HG02981 (cell line): Measurements from ENCODE around the gene ARHGAP32.

Experiments used
- ATAC-seq: cut with Tn5 transposase; IDR thresholded peaks from one replicate; pipeline ENCODE4 v1.9.1; 2021; ENCODE audit warnings: mild to moderate bottlenecking, moderate library complexity; ENCODE audit not compliant: unreplicated experiment

Gene ARHGAP32

DNA sequence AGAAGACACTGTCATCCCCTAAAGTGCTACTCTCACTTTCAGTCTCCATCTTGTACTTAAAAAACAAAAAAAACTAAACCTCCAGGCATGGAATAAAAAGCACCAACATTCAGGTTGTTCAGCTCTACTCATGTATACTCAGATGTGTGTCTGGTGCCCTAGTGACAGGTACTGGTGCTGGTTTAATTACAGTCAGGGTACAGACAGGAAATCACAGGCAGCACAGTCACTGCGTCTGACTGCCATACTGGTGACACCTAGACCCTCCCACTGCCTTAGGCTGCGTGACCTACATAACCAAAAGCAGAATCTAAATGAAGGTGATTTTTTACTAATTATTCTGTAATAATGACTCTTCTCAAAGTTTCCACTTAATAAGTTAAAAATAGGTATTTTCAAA lies at the start of gene ARHGAP32:
Gene ARHGAP32 (minus strand): TSS at position 176 of the 400 bp plus-strand sequence. CDS start 127 bp downstream, at position 49.
- no peak for ATAC-seq

- no peak for ATAC-seq
Observed at GRCh38 chr11:129239207-129239606, 47.1 kb upstream of the ARHGAP32 start.

- ATAC-seq: peak; percentile 59
Observed at GRCh38 chr11:129237880-129238638, 45.9 kb upstream of the ARHGAP32 start.

DNA sequence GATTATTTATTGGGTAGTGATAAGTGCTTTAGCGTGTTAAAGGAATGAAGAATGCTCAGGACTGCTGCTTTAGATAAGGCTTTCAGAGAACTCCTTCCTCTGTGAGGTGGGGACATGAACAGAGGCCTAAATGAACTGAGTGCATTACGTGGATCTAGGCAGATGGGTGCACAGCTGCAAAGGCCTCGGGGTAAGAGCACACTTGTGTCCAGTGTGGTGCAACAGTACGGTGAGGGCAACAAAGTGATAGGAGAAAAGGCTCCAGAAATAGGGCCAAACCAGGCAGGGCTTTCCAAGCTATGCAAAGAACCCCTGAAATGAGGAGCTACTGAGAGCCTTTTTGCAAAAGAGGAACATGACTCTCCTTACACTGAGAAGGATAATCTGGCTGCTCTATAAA lies 45.3 kb upstream of the ARHGAP32 start:
- no peak for ATAC-seq

- no peak for ATAC-seq
Observed at GRCh38 chr11:129236850-129237249, 44.7 kb upstream of the ARHGAP32 start.

- ATAC-seq: no peak
Observed at GRCh38 chr11:129234978-129235377, 42.9 kb upstream of the ARHGAP32 start.

GRCh38 chr11:129230006-129230405 lies 37.9 kb upstream of the ARHGAP32 start:
- no peak for ATAC-seq

DNA sequence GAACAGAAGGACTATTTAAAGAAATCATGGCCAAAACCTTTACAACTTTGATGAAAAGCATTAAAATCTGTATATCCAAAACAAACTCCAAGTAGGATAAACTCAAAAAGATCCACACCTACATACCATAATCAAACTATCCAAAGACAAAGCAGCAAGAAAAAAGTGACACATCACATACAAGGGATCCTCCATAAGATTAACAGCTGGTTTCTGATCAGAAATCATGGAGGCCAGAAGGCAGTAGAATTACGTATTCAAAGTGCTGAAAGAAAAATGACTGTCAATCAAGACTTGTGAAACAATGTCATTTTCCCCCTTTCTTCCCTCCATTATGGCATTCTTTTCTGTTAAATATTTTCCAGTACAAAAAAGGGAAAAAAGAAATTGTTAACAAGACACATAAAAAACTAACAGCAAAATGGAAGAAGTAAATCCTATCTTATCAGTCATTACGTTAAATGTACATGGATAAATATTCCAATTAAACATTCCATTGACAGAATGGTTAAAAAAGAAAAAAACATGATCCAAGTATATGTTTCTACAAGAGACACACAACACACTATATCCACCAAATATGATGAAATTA lies 34.2 kb upstream of the ARHGAP32 start:
- ATAC-seq: no peak

GRCh38 chr11:129225190-129225589 lies 33.1 kb upstream of the ARHGAP32 start:
- ATAC-seq: no peak

- ATAC-seq: no peak
Observed at GRCh38 chr11:129224538-129224937, 32.4 kb upstream of the ARHGAP32 start.

DNA sequence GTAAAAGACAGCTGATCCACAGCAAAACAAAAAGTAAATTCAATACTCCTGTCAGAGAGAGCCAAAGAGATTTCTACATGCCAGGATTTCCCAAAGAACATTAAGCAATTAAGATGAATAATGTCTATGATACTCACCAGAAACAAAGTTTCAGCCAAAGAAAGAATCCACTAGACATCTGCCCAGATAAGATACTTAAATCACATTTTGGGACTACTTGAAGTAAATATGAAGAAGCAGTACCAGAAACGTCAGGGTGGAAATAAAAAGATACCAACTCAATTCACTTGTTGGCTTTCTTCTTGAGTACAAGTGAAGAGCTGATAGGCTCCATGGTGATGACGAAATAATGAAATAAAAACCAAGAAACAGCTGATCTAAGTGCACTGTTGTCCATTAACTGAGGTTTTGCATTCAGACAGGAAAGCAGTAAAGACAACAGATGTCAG lies 31.6 kb upstream of the ARHGAP32 start:
- ATAC-seq: no peak

- no peak for ATAC-seq
Observed at GRCh38 chr11:129223260-129223659, 31.1 kb upstream of the ARHGAP32 start.

- ATAC-seq: no peak
Observed at GRCh38 chr11:129222158-129222557, 30.0 kb upstream of the ARHGAP32 start.

DNA sequence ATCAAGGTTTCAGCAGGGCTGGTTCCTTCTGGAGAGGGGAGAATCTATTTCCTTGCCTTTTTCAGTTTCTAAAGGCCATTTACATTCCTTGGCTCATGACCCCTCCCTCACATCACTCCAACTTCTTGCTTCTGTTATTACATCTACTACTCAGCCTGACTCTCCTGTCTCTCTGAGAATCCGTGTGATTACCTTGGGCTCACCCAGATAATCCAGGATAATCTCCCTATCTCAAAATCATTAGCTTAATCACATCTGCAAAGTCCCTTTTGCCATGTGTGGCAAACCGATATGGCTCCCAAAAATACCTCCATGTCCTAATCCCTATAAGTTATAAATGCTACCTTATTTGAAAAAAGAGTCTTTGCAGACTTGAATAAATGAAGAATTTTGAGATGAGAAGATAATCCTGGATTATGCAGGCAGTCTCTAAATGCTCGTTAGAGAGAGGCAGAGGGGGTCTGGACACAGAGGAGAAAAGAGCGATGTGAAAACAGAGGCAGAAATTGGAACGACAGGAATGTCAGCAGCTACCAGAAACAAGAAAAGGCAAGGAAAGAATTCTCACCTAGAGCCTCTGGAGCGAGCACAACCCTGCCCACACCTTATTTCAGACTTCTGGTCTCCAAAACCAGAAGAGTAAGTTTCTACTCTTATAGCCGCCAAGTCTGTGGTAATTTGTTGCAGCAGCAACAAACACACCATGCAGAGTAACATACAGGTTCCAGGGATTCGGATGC lies 23.6 kb upstream of the ARHGAP32 start:
- no peak for ATAC-seq

- no peak for ATAC-seq
Observed at GRCh38 chr11:129214710-129215295, 22.7 kb upstream of the ARHGAP32 start.

DNA sequence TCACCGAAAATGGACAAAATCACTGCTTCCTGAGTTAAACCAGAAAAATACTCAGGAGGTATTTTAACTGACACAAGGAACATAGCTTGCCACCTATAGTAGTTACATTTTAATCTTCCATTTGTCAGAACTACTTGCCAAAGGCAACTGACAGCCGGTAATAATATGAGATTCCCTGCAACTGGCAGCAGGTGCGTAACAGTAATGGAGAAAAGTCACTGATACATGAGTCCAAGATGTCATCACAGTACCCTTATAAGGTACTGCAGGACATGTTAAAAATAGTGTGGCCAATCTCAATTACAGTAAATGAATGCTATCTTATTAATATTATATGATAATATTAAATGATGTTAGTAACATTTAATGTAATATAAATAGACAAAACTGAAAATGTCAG lies 21.1 kb upstream of the ARHGAP32 start:
- no peak for ATAC-seq

DNA sequence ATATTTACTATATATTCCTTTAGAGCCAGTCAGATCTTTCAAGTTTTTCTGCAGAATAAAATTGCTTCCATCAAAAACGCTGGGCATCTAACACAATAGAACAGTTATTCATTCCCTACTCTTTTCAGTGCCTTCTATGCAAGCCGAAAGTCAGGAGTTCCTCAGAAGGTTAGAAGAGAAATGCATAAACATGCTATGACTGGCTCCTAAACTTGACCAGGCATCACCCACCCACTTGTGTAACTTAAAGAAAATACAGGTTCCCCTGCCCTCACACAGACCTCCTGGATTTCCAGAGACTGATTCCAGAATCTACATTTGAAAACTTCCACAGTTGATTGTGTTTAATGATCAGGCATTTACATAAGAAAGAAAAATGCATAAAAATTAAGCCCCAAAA lies 19.3 kb upstream of the ARHGAP32 start:
- no peak for ATAC-seq

DNA sequence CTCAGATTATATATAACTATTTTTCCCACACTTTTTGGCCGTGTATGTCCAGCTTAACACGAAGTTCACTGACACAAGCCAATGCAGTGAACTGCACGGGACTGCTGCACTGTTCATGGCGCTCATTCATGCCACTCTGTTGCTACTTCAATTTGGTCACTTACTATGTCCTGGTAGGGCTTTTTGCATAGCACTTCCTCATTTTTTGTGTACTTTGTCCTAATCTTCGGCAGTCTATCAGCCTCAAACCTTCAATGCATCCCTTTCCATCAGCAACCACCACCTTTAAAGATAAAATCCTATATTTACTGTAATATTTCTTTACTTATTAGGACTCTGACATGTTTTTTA lies 18.7 kb upstream of the ARHGAP32 start:
- ATAC-seq: no peak

GRCh38 chr11:129209891-129210830 lies 18.0 kb upstream of the ARHGAP32 start:
- no peak for ATAC-seq

DNA sequence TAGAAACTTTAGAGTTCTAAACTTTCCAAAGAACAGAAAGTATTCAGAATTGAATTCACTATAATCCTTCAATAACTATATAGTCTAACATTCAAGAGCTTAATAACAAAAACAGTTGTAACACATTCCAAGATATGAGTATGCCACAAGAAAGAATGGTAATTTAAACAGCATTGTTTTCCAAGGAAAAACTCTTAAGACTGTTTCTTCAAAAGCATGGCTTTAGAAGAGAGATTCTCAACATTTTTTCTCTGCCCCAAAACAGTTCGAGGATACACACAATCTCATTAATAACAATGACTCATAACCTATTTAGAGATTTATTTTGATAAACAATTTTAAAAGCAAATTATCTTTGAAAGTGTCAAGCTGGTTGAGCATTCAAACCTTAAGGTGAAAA lies 16.7 kb upstream of the ARHGAP32 start:
- no peak for ATAC-seq
